Panc1 (cell line): Measurements from ENCODE around the gene SPX. TPM values are rescaled to one million over a fixed set of nuclear protein-coding genes. Genes with fewer than 3 reads are reported as not detected.

Experiments
- ATAC-seq: fragments of 200-7000 bp; cut with Tn5 transposase; 2 replicates; pipeline ENCODE4 v1.9.1; 2020; ENCODE audit warnings: mild to moderate bottlenecking, moderate library complexity
- BruUV-seq: library from RNA; stranded (reverse); fragments of 400-500 nt; replicated peaks from 2 replicates; lab custom pipeline; 2021; lab: Mats Ljungman, UMichigan
- CTCF ChIA-PET: fragments of 300-600 bp; sonication (Branson Sonifier 250); formaldehyde crosslinking; loops from one replicate; lab custom pipeline; 2022; ENCODE audit warnings: antibody characterized with exemption; lab: Charles Lee
- POLR2A ChIA-PET: fragments of 300-600 bp; sonication (Branson Sonifier 250); formaldehyde crosslinking; loops from one replicate; lab custom pipeline; 2022; ENCODE audit warnings: antibody characterized with exemption; lab: Charles Lee
- DNase-seq: peaks from one replicate; pipeline ENCODE4 v3.0.0-alpha.2; 2010; ENCODE audit warnings: low read depth, low spot score
- H3K27ac ChIP-seq: 2 replicates; pipeline ENCODE4 v1.5.1; 2011; ENCODE audit warnings: mild to moderate bottlenecking, low read length, inconsistent platforms
- H3K27me3 ChIP-seq: fragments of 200-500 bp; sonication (Bioruptor generic); 2 replicates; pipeline ENCODE4 v1.6.0; 2014; ENCODE audit warnings: low read length, inconsistent platforms; ENCODE audit not compliant: control insufficient read depth, insufficient read depth
- H3K36me3 ChIP-seq: fragments of 200-500 bp; sonication (Bioruptor generic); 2 replicates; pipeline ENCODE4 v1.5.1; 2014; ENCODE audit warnings: inconsistent platforms, mild to moderate bottlenecking, low read length, moderate library complexity; ENCODE audit not compliant: control insufficient read depth, insufficient read depth
- H3K4me1 ChIP-seq: 2 replicates; pipeline ENCODE4 v1.5.1; 2011; ENCODE audit warnings: inconsistent platforms, mild to moderate bottlenecking, low read length, moderate library complexity; ENCODE audit not compliant: control insufficient read depth, insufficient read depth
- H3K4me3 ChIP-seq, 2 experiments: 2 replicates each; pipeline ENCODE4 v1.5.1; 2011 to 2012; ENCODE audit warnings: low read depth in 2 of 2, low read length in 2 of 2, mild to moderate bottlenecking in 2 of 2, inconsistent platforms in 1 of 2, moderate library complexity in 1 of 2
- H3K9me3 ChIP-seq: fragments of 200-500 bp; sonication (Bioruptor generic); 2 replicates; pipeline ENCODE4 v1.5.1; 2014; ENCODE audit warnings: low read depth, mild to moderate bottlenecking, inconsistent platforms, low read length, moderate library complexity; ENCODE audit not compliant: control insufficient read depth, insufficient read depth
- CTCF ChIP-seq: fragments of 450-650 bp; IDR thresholded peaks from 2 replicates; pipeline ENCODE4 v1.5.1; 2017; ENCODE audit warnings: mild to moderate bottlenecking
- POLR2AphosphoS5 ChIP-seq: IDR thresholded peaks from 2 replicates; pipeline ENCODE4 v1.6.1; 2012; ENCODE audit warnings: mild to moderate bottlenecking, low read depth, low read length, moderate library complexity
- REST ChIP-seq, 2 experiments: IDR thresholded peaks; 2 replicates each; pipeline ENCODE4 v1.6.1; 2011 to 2012; ENCODE audit warnings: low read depth in 2 of 2, control low read depth in 1 of 2, low read length in 1 of 2, mild to moderate bottlenecking in 1 of 2, moderate library complexity in 1 of 2; ENCODE audit not compliant: insufficient read depth in 1 of 2
- SIN3A ChIP-seq: IDR thresholded peaks from 2 replicates; pipeline ENCODE4 v1.6.1; 2012; ENCODE audit warnings: low read depth, mild to moderate bottlenecking, low read length, moderate library complexity, borderline replicate concordance; ENCODE audit not compliant: insufficient read depth
- TCF7L2 ChIP-seq: IDR thresholded peaks from 2 replicates; pipeline ENCODE4 v1.6.1; 2011; ENCODE audit warnings: mild to moderate bottlenecking, low read depth, low read length, inconsistent platforms
- in situ Hi-C: cut with HindIII; loops from 2 replicates; pipeline ENCODE4 v1.10.0; 2016; ENCODE audit warnings: low sequenced_read_pairs, low pct_unique_long_range_greater_than_20kb
- intact Hi-C: fragments of 100-400 bp; cut with micrococcal nuclease; formaldehyde crosslinking; loops from one replicate; pipeline ENCODE4 v1.10.0; 2022; ENCODE audit not compliant: unreplicated experiment
- total RNA-seq: library from RNA; stranded (reverse); gene quantifications from one replicate; pipeline ENCODE4 v1.2.1, GENCODE V29; 2021; ENCODE audit not compliant: unreplicated experiment

SPX gene
- total RNA-seq, 1 experiment from 2014 or later, result 0.13 TPM

GRCh38 chr12:21568115-21568514 lies 42.0 kb downstream of the SPX start:
- DNase-seq, result no peak
- no peaks in the 10 kb centered on the region for H3K4me1 ChIP-seq
- ChIA-PET POLR2A (no interaction called here), CTCF (no interaction called here)
- no peaks in the 10 kb centered on the region for H3K27me3 ChIP-seq
- BruUV-seq, result no TSS peak
- H3K27ac ChIP-seq, result no peak overlapping the region
- no peak overlapping the region for H3K4me3 ChIP-seq
- intact Hi-C loops, result no loop called here
- H3K9me3 ChIP-seq, result no peaks in the 10 kb centered on the region
- TF ChIP-seq POLR2AphosphoS5 (no peak), REST (IDR thresholded peaks at IDR 0.05; ENCODE audit: insufficient read depth in 1 of 2, low read depth in 2 of 2, low read length in 1 of 2) (no peak), CTCF (no peak), TCF7L2 (no peak), SIN3A (no peak)
- no peaks in the 10 kb centered on the region for H3K36me3 ChIP-seq
- ATAC-seq, result no peak
- in situ Hi-C loops, result no loop called here

- DNase-seq, result no peak
- in situ Hi-C loops, result no loop called here
- ChIA-PET CTCF (no interaction called here), POLR2A (no interaction called here)
- intact Hi-C loops, result no loop called here
- no peak for ATAC-seq
- no TSS peak for BruUV-seq
- Histone ChIP-seq H3K4me3 (no peak overlapping the region), H3K36me3 (no peaks in the 10 kb centered on the region), H3K9me3 (no peaks in the 10 kb centered on the region), H3K27me3 (no peaks in the 10 kb centered on the region), H3K4me1 (no peaks in the 10 kb centered on the region), H3K27ac (no peak overlapping the region)
- TF ChIP-seq SIN3A, result no peak
These were observed 45.0 kb downstream of the SPX start for GRCh38 chr12:21571046-21571445.

GRCh38 chr12:21573733-21574358 lies 47.8 kb downstream of the SPX start:
- H3K9me3 ChIP-seq, result no peaks in the 10 kb centered on the region
- in situ Hi-C loops, result no loop called here
- POLR2A ChIA-PET, result no interaction called here
- TF ChIP-seq REST (IDR thresholded peaks at IDR 0.05; ENCODE audit: insufficient read depth in 1 of 2, low read depth in 2 of 2, low read length in 1 of 2), result no peak
- TF ChIP-seq CTCF, result no peak
- no peak for TF ChIP-seq POLR2AphosphoS5
- no peak for TF ChIP-seq TCF7L2
- no peak for TF ChIP-seq SIN3A
- CTCF ChIA-PET, result no interaction called here
- H3K36me3 ChIP-seq, result no peaks in the 10 kb centered on the region
- H3K27ac ChIP-seq, result no peak overlapping the region
- no peak for ATAC-seq
- no TSS peak for BruUV-seq
- DNase-seq, result no peak
- no peak overlapping the region for H3K4me3 ChIP-seq
- no peaks in the 10 kb centered on the region for H3K27me3 ChIP-seq
- H3K4me1 ChIP-seq, result no peaks in the 10 kb centered on the region
- intact Hi-C loops, result no loop called here
